Common myeloid progenitor, CD34-positive (primary cell): ENCODE data around the gene MYO10.

Experiments
- CTCF ChIA-PET: fragments of 350-600 bp; sonication (Branson Sonifier 250); formaldehyde crosslinking; loops from one replicate; lab custom pipeline; 2021; ENCODE audit warnings: antibody characterized with exemption; lab: Charles Lee
- POLR2A ChIA-PET: fragments of 350-600 bp; sonication (Branson Sonifier 250); formaldehyde crosslinking; loops from one replicate; lab custom pipeline; 2021; ENCODE audit warnings: antibody characterized with exemption; lab: Charles Lee
- DNase-seq, 3 donors: peaks; one replicate each; pipeline versions ENCODE4 v3.0.0 to v3.0.0-alpha.2; 2013
- H3K27ac ChIP-seq, 2 experiments: 1 replicate in 1 of 2; 2 replicates in 1 of 2; pipeline ENCODE4 v1.7.0; 2013; ENCODE audit warnings: inconsistent platforms in 2 of 2, low read length in 2 of 2, mild to moderate bottlenecking in 2 of 2, low read depth in 1 of 2, moderate library complexity in 1 of 2; ENCODE audit not compliant: severe bottlenecking in 2 of 2, insufficient read depth in 1 of 2, poor library complexity in 1 of 2
- H3K27me3 ChIP-seq, 5 experiments: replicated peaks in 2 of 5; 1 replicate in 3 of 5; 2 replicates in 2 of 5; pipeline versions ENCODE4 v1.6.1 to v1.7.0; 2013; ENCODE audit warnings: low read length in 4 of 5, mild to moderate bottlenecking in 2 of 5, moderate library complexity in 2 of 5, inconsistent platforms in 1 of 5; ENCODE audit not compliant: insufficient read depth in 5 of 5, control insufficient read depth in 4 of 5
- H3K36me3 ChIP-seq, 4 experiments: 1 replicate in 2 of 4; 2 replicates in 2 of 4; pipeline versions ENCODE4 v1.6.1 to v1.7.0; 2013; ENCODE audit warnings: low read length in 3 of 4, control low read depth in 1 of 4, mild to moderate bottlenecking in 1 of 4; ENCODE audit not compliant: control insufficient read depth in 4 of 4, insufficient read depth in 4 of 4
- H3K4me1 ChIP-seq, 4 experiments: 1 replicate in 3 of 4; 2 replicates in 1 of 4; pipeline versions ENCODE4 v1.6.1 to v1.7.1; 2013; ENCODE audit warnings: low read length in 3 of 4, mild to moderate bottlenecking in 3 of 4, control low read depth in 1 of 4, inconsistent platforms in 1 of 4, moderate library complexity in 1 of 4; ENCODE audit not compliant: control insufficient read depth in 4 of 4, insufficient read depth in 4 of 4; ENCODE audit errors: control extremely low read depth in 1 of 4
- H3K4me3 ChIP-seq, 7 experiments: 1 replicate in 4 of 7; 2 replicates in 3 of 7; pipeline versions ENCODE4 v1.5.1 to v1.7.0; 2013; ENCODE audit warnings: mild to moderate bottlenecking in 7 of 7, low read length in 6 of 7, moderate library complexity in 6 of 7, inconsistent platforms in 2 of 7, low read depth in 2 of 7, control low read depth in 1 of 7; ENCODE audit not compliant: insufficient read depth in 4 of 7, control insufficient read depth in 1 of 7; ENCODE audit errors: extremely low read depth in 1 of 7
- H3K9me3 ChIP-seq, 5 experiments: 1 replicate in 4 of 5; 2 replicates in 1 of 5; pipeline versions ENCODE4 v1.6.1 to v1.7.1; 2013; ENCODE audit warnings: low read length in 4 of 5, mild to moderate bottlenecking in 2 of 5, inconsistent platforms in 1 of 5, low read depth in 1 of 5, moderate library complexity in 1 of 5; ENCODE audit not compliant: control insufficient read depth in 4 of 5, insufficient read depth in 2 of 5; ENCODE audit errors: control extremely low read depth in 1 of 5
- WGBS: methylation state at CpG from one replicate; pipeline ENCODE4 v1.1.5; 2013; ENCODE audit not compliant: insufficient coverage; 5-methylcytosine and 5-hydroxymethylcytosine counted together

Gene MYO10

DNA sequence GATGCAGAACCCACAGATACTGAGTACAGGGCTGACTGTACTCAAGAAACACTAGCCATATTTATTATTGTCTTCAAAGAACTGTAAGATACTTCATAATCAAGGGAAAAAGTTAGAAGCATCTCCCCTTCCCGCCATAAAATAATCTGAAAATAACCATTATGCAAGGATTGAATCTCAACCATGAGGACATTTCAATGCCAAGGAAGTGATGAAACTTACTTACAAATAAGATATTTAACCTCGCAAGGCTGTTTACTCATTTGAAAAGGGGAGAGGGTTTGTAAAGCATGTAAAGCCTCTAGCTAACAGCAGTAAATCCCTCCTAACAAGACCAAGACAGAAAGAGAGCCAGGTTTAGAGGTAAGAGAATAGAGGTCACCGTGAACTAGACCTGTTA is 6.3 kb downstream of the MYO10 start:
- 100% methylated on average over 1 of the region's 3 CpGs for WGBS
- CTCF ChIA-PET = interaction anchor here (4.5 kb wide), 1 partner anchor 202 kb away, joined by 34 read pairs; no protein-coding TSS in a partner anchor
- H3K4me1 ChIP-seq = peaks cover 0 to 4% (median 1%) of the 10 kb centered on the region in 4 experiments
- no peak overlapping the region for H3K27ac ChIP-seq
- POLR2A ChIA-PET = no interaction called here
- H3K36me3 ChIP-seq = no peaks in the 10 kb centered on the region
- no peak for DNase-seq
- H3K27me3 ChIP-seq = peaks cover 0 to 42% (median 27%) of the 10 kb centered on the region in 5 experiments
- no peak overlapping the region for H3K4me3 ChIP-seq
- no peaks in the 10 kb centered on the region for H3K9me3 ChIP-seq

DNA sequence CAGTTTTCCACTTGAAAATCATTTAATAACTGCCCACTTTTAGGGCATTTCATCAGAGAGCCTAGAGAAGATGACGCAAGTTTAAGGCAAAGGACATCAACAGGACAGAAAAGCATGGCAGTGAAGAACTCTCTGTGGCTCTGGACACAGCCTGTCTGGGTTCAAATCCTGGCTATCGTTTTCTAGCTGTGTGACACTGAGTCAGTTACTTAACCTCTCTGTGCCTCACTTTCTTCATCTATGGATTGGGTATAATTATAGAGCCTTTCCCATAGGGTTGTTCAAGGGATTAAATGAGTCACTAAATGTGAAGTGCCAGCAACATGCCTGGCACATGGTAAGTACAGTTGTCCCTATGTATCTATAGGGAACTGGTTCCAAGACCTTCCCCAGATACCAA is 6.7 kb downstream of the MYO10 start:
- Histone ChIP-seq H3K4me1 (peaks cover 0 to 2% (median 0%) of the 10 kb centered on the region in 4 experiments), H3K36me3 (no peaks in the 10 kb centered on the region), H3K9me3 (no peaks in the 10 kb centered on the region), H3K4me3 (no peak overlapping the region), H3K27me3 (peaks cover 0 to 37% (median 23%) of the 10 kb centered on the region in 5 experiments), H3K27ac (no peak overlapping the region)
- DNase-seq = no peak
- ChIA-PET POLR2A (no interaction called here), CTCF (interaction anchor here (4.5 kb wide), 1 partner anchor 203 kb away, joined by 34 read pairs; no protein-coding TSS in a partner anchor)
- 92% methylated on average over 2 of the region's 2 CpGs for WGBS

DNA sequence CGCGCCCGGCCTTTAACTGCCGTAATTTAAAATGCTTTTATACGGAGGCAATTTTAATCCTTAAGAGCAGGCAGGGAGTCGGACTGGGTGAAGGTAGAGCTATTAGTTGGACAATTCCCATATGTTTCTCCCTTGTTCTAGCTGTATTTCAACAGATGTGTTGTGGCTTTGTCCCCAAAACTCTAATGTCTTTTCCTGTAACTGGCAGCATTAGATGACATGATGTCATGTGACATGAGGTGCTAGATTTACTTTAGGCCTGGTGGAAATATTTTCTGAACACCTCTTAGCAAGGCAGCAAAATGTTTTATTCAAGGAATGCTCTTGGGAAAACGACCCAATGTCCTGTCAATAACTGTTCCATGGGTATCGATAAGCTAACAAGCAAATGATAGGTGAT is 8.5 kb downstream of the MYO10 start:
- H3K27ac ChIP-seq = no peak overlapping the region
- POLR2A ChIA-PET = no interaction called here
- CTCF ChIA-PET = interaction anchor here (0.6 to 1.4 kb wide), 5 partner anchors 8 to 262 kb away, joined by 3 to 5 read pairs (median 4); no protein-coding TSS in a partner anchor

DNA sequence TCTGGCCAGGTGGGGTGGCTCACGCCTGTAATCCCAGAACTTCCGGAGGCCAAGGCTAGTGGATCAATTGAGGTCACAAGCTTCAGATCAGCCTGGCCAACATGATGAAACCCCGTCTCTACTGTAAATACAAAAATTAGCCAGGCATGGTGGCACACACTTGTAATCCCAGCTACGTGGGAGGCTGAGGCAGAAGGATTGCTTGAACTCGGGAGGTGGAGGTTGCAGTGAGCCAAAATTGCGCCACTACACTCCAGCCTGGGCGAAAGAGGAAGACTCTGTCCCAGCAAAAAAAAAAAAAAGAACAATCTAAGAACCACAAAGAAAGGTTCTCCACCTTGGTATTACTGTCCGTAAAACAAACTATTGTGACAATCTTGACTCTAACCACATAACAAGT is 9.7 kb downstream of the MYO10 start:
- no peak for DNase-seq
- Histone ChIP-seq H3K36me3 (no peaks in the 10 kb centered on the region), H3K27ac (no peak overlapping the region), H3K9me3 (no peaks in the 10 kb centered on the region), H3K4me3 (no peak overlapping the region), H3K4me1 (no peaks in the 10 kb centered on the region), H3K27me3 (peaks cover 0 to 9% (median 3%) of the 10 kb centered on the region in 5 experiments)
- CTCF ChIA-PET = interaction anchor here (1.4 kb wide), 1 partner anchor 263 kb away, joined by 3 read pairs; no protein-coding TSS in a partner anchor
- WGBS = 86% methylated on average over 4 of the region's 8 CpGs
- POLR2A ChIA-PET = no interaction called here

More for the DNA sequence above, 8.5 kb downstream of the MYO10 start:
- Histone ChIP-seq H3K36me3 (no peaks in the 10 kb centered on the region), H3K9me3 (no peaks in the 10 kb centered on the region), H3K27me3 (peaks cover 0 to 19% (median 10%) of the 10 kb centered on the region in 5 experiments), H3K4me1 (no peaks in the 10 kb centered on the region), H3K4me3 (no peak overlapping the region)
- DNase-seq = no peak
- WGBS = 100% methylated on average over 2 of the region's 8 CpGs

DNA sequence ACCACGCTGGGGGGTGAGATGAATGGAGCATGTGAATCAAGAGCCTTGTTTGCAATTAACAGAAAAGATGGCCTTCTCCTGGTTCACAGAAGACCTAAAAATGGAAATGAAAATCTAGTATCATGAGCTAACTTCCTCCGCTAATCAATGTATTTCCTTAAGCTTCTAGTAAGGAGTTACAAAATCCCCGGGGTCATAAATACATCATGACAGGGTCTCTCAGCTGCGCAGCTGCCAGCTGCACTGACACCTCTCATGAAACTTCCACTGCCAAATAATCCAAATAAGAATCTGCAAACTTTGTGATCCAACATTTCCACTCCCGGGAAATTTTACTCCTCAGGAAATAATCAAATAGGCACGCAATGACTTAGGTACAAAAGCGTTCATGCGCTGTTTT is 11.9 kb downstream of the MYO10 start:
- Histone ChIP-seq H3K36me3 (no peaks in the 10 kb centered on the region), H3K4me3 (no peak overlapping the region), H3K4me1 (no peaks in the 10 kb centered on the region), H3K9me3 (no peaks in the 10 kb centered on the region), H3K27ac (no peak overlapping the region), H3K27me3 (no peaks in the 10 kb centered on the region)
- DNase-seq = no peak
- POLR2A ChIA-PET = no interaction called here
- 49% methylated on average over 2 of the region's 8 CpGs for whole genome bisulfite sequencing
- CTCF ChIA-PET = interaction anchor here (1.1 kb wide), 1 partner anchor 8 kb away, joined by 3 read pairs; no protein-coding TSS in a partner anchor

DNA sequence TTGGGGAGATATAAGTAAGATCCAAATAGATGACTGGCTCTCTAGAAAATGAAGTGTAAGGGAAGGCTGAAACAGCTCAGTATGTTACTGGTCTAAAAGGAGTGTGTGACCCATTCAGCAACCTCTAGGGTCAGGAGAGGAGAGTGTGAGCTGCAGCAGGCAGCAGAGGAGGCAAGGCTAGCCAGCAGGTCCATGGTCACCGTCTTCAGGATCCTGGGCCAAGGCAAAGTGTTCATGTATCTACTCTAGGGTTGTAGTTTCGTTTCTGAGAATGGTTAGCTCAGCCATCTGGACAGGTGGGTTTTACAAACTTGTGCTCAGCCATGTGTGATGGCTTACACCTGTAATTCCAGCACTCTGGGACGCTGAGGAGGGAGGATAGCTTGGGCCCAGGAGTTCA is 13.7 kb downstream of the MYO10 start:
- DNase-seq = no peak
- no peaks in the 10 kb centered on the region for H3K27me3 ChIP-seq
- no peaks in the 10 kb centered on the region for H3K4me1 ChIP-seq
- 100% methylated on average over 2 of the region's 3 CpGs for WGBS
- ChIA-PET POLR2A (interaction anchor here (0.5 kb wide), 1 partner anchor 68 kb away, joined by 5 read pairs; no protein-coding TSS in a partner anchor), CTCF (no interaction called here)
- no peaks in the 10 kb centered on the region for H3K9me3 ChIP-seq
- no peak overlapping the region for H3K4me3 ChIP-seq
- no peak overlapping the region for H3K27ac ChIP-seq
- H3K36me3 ChIP-seq = no peaks in the 10 kb centered on the region

DNA sequence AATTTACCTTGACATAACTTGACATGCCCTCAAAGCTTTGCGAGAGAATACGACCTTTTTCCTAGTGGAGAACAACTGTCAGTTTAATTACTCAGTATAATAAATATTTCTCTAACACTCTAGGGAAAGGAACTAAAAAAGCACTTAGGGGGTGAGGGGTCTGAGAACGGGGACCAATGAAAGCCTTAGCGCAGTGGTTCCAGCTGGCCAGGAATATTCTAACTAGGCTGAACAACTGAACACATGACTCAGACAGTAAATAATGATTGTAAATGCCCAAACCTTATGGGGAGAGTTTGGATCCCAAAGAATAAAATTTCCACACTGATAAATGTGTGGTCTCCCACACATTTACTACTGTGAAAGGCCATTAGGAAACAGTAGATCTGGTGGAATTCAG is 14.9 kb downstream of the MYO10 start:
- Histone ChIP-seq H3K4me1 (no peaks in the 10 kb centered on the region), H3K27ac (no peak overlapping the region), H3K4me3 (no peak overlapping the region), H3K9me3 (no peaks in the 10 kb centered on the region), H3K27me3 (no peaks in the 10 kb centered on the region), H3K36me3 (no peaks in the 10 kb centered on the region)
- WGBS = 100% methylated on average over 2 of the region's 4 CpGs
- POLR2A ChIA-PET = no interaction called here
- DNase-seq = no peak
- CTCF ChIA-PET = no interaction called here
